Endothelial cell (in vitro differentiated cells): Measurements from ENCODE around the gene PPP1R14B. TPM values are rescaled to one million over a fixed set of nuclear protein-coding genes. Genes with fewer than 3 reads are reported as not detected.

Experiments used
- DNase-seq: peaks from one replicate; pipeline ENCODE4 v3.0.0; 2021; ENCODE audit warnings: low spot score
- H3K27ac Mint-ChIP-seq: one replicate; pipeline ENCODE4 v1.8.0; 2021; ENCODE audit warnings: mixed read lengths, inconsistent platforms; ENCODE audit not compliant: unreplicated experiment
- H3K27me3 Mint-ChIP-seq: one replicate; pipeline ENCODE4 v1.8.0; 2021; ENCODE audit warnings: mild to moderate bottlenecking, moderate library complexity, mixed read lengths, inconsistent platforms; ENCODE audit not compliant: unreplicated experiment
- H3K36me3 Mint-ChIP-seq: one replicate; pipeline ENCODE4 v1.8.0; 2021; ENCODE audit warnings: mild to moderate bottlenecking, low read depth, mixed read lengths, inconsistent platforms; ENCODE audit not compliant: unreplicated experiment
- H3K4me1 Mint-ChIP-seq: one replicate; pipeline ENCODE4 v1.8.0; 2021; ENCODE audit warnings: mild to moderate bottlenecking, mixed read lengths, inconsistent platforms; ENCODE audit not compliant: unreplicated experiment
- H3K4me3 Mint-ChIP-seq: one replicate; pipeline ENCODE4 v1.8.0; 2021; ENCODE audit warnings: mild to moderate bottlenecking, mixed read lengths, inconsistent platforms; ENCODE audit not compliant: unreplicated experiment
- H3K9me3 Mint-ChIP-seq: one replicate; pipeline ENCODE4 v1.8.0; 2021; ENCODE audit warnings: mixed read lengths, inconsistent platforms; ENCODE audit not compliant: unreplicated experiment
- CTCF ChIP-seq: fragments of 200-600 bp; sonication (generic); IDR thresholded peaks from one replicate; pipeline ENCODE4 v1.5.0; 2021; ENCODE audit warnings: antibody characterized with exemption; ENCODE audit not compliant: unreplicated experiment
- total RNA-seq: library from RNA; stranded (reverse); fragmentation: NEBNext Ultra II Directional; extraction: Animal tissue kit (Norgen Biotek cat#: 25700); gene quantifications from one replicate; pipeline ENCODE4 v1.2.1, GENCODE V29; 2021; ENCODE audit not compliant: unreplicated experiment

The PPP1R14B gene
- total RNA-seq, 1 donor from 2014 or later = 201 TPM

GRCh38 chr11:64263947-64264317, 17.2 kb upstream of the PPP1R14B start:
- Mint-ChIP-seq H3K36me3 (peaks cover 30% of the 10 kb centered on the region), H3K27ac (no peak overlapping the region), H3K4me3 (no peak overlapping the region), H3K27me3 (peaks cover 25% of the 10 kb centered on the region), H3K4me1 (peaks cover 15% of the 10 kb centered on the region), H3K9me3 (no peaks in the 10 kb centered on the region)
- no peak for TF ChIP-seq CTCF
- no peak for DNase-seq

- H3K4me1 Mint-ChIP-seq = peaks cover 11% of the 10 kb centered on the region
- peaks cover 30% of the 10 kb centered on the region for H3K36me3 Mint-ChIP-seq
- no peak for TF ChIP-seq CTCF
- no peak overlapping the region for H3K27ac Mint-ChIP-seq
- peaks cover 22% of the 10 kb centered on the region for H3K27me3 Mint-ChIP-seq
- H3K9me3 Mint-ChIP-seq = no peaks in the 10 kb centered on the region
- DNase-seq = no peak
- no peak overlapping the region for H3K4me3 Mint-ChIP-seq
Measured at GRCh38 chr11:64263021-64263946, 16.5 kb upstream of the PPP1R14B start.

DNA sequence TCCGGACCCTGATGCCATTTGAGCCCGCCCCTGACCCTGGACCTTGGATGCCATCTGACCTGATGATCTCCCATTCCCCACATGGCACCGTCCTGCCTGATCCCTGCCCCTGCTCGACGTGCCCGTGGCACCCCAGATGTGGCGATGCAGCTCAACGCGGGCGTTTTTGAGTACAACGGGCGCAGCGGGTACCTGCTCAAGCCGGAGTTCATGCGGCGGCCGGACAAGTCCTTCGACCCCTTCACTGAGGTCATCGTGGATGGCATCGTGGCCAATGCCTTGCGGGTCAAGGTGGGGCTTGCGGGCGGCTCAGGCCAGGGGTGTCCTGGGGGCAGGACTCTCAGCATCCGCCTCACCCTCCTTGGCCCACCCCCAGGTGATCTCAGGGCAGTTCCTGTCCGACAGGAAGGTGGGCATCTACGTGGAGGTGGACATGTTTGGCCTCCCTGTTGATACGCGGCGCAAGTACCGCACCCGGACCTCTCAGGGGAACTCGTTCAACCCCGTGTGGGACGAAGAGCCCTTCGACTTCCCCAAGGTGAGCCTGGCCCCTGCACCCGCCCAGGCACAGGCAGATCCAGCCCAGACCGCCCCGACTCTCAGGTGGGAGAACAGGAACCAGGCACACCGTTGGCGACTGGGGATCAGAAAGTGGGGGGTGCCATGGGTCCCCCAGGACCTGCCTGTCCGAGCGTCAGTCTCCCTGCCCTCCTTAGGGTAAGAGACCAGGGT, 15.7 kb upstream of the PPP1R14B start:
- peaks cover 23% of the 10 kb centered on the region for H3K36me3 Mint-ChIP-seq
- H3K9me3 Mint-ChIP-seq = no peaks in the 10 kb centered on the region
- peaks cover 16% of the 10 kb centered on the region for H3K27me3 Mint-ChIP-seq
- H3K4me1 Mint-ChIP-seq = peaks cover 4% of the 10 kb centered on the region
- TF ChIP-seq CTCF = no peak
- DNase-seq = no peak
- H3K27ac Mint-ChIP-seq = no peak overlapping the region
- no peak overlapping the region for H3K4me3 Mint-ChIP-seq

- Mint-ChIP-seq H3K36me3 (peaks cover 23% of the 10 kb centered on the region), H3K9me3 (no peaks in the 10 kb centered on the region), H3K27me3 (peaks cover 16% of the 10 kb centered on the region), H3K4me3 (no peak overlapping the region), H3K4me1 (peaks cover 4% of the 10 kb centered on the region), H3K27ac (no peak overlapping the region)
- DNase-seq = no peak
- no peak for TF ChIP-seq CTCF
Measured at GRCh38 chr11:64261556-64262080, 14.9 kb upstream of the PPP1R14B start.
